ENCODE measurements around the gene CDH23.

GRCh38 chr10:71659737-71660136 lies 263.0 kb downstream of the CDH23 start:
- no peak for TF ChIP-seq CTCF (conservative IDR thresholded peaks at IDR 0.05; ENCODE audit: low read length)
- no peak for TF ChIP-seq EZH2phosphoT487 (IDR thresholded peaks at IDR 0.05; ENCODE audit: borderline replicate concordance)

Measured in Loucy (cell line).